Chondrocyte (in vitro differentiated cells): ENCODE data around the gene COL19A1. TPM values are rescaled to one million over a fixed set of nuclear protein-coding genes. Genes with fewer than 3 reads are reported as not detected.

Experiments
- DNase-seq: peaks from one replicate; pipeline ENCODE4 v3.0.0; 2021; ENCODE audit warnings: mixed read lengths, low spot score
- H3K27ac Mint-ChIP-seq: one replicate; pipeline ENCODE4 v1.8.0; 2021; ENCODE audit warnings: mild to moderate bottlenecking, moderate library complexity, mixed read lengths; ENCODE audit not compliant: unreplicated experiment
- H3K27me3 Mint-ChIP-seq: 2 replicates; pipeline ENCODE4 v1.8.0; 2021; ENCODE audit warnings: low read depth, mixed read lengths
- H3K36me3 Mint-ChIP-seq: 2 replicates; pipeline ENCODE4 v1.8.0; 2021; ENCODE audit warnings: low read depth, mixed read lengths
- H3K4me1 Mint-ChIP-seq: 2 replicates; pipeline ENCODE4 v1.8.0; 2021; ENCODE audit warnings: low read depth, mild to moderate bottlenecking, mixed read lengths
- H3K4me3 Mint-ChIP-seq: one replicate; pipeline ENCODE4 v1.8.0; 2021; ENCODE audit warnings: mild to moderate bottlenecking, moderate library complexity, mixed read lengths; ENCODE audit not compliant: unreplicated experiment
- H3K9me3 Mint-ChIP-seq: 2 replicates; pipeline ENCODE4 v1.8.0; 2021; ENCODE audit warnings: low read depth, mixed read lengths
- CTCF ChIP-seq: fragments of 200-600 bp; sonication (generic); IDR thresholded peaks from 2 replicates; pipeline ENCODE4 v1.5.0; 2021; ENCODE audit warnings: antibody characterized with exemption, mild to moderate bottlenecking, moderate library complexity
- total RNA-seq: library from RNA; stranded (reverse); gene quantifications from 3 replicates; pipeline ENCODE4 v1.2.1, GENCODE V29; 2021

COL19A1 gene
- total RNA-seq, 1 donor from 2014 or later = 2.0 TPM

GRCh38 chr6:70061546-70061945, 195.2 kb downstream of the COL19A1 start:
- Mint-ChIP-seq H3K4me1 (peaks cover 16% of the 10 kb centered on the region), H3K36me3 (no peaks in the 10 kb centered on the region), H3K27ac (no peak overlapping the region), H3K27me3 (no peaks in the 10 kb centered on the region), H3K9me3 (no peaks in the 10 kb centered on the region), H3K4me3 (no peak overlapping the region)
- DNase-seq = no peak
- no peak for TF ChIP-seq CTCF

- DNase-seq = no peak
- H3K4me1 Mint-ChIP-seq = peaks cover 16% of the 10 kb centered on the region
- no peaks in the 10 kb centered on the region for H3K36me3 Mint-ChIP-seq
- H3K9me3 Mint-ChIP-seq = no peaks in the 10 kb centered on the region
- TF ChIP-seq CTCF = no peak
- H3K27me3 Mint-ChIP-seq = peaks cover under 1% of the 10 kb centered on the region
- H3K4me3 Mint-ChIP-seq = no peak overlapping the region
- H3K27ac Mint-ChIP-seq = no peak overlapping the region
Measured at GRCh38 chr6:70062010-70062409, 195.7 kb downstream of the COL19A1 start.

GRCh38 chr6:70072540-70073179, 206.3 kb downstream of the COL19A1 start:
- TF ChIP-seq CTCF = no peak
- no peaks in the 10 kb centered on the region for H3K36me3 Mint-ChIP-seq
- no peak overlapping the region for H3K4me3 Mint-ChIP-seq
- DNase-seq = no peak
- peaks cover 7% of the 10 kb centered on the region for H3K27me3 Mint-ChIP-seq
- H3K27ac Mint-ChIP-seq = no peak overlapping the region
- no peaks in the 10 kb centered on the region for H3K9me3 Mint-ChIP-seq
- H3K4me1 Mint-ChIP-seq = no peaks in the 10 kb centered on the region

- H3K36me3 Mint-ChIP-seq = no peaks in the 10 kb centered on the region
- H3K4me3 Mint-ChIP-seq = no peak overlapping the region
- H3K4me1 Mint-ChIP-seq = no peaks in the 10 kb centered on the region
- H3K27ac Mint-ChIP-seq = no peak overlapping the region
- no peaks in the 10 kb centered on the region for H3K9me3 Mint-ChIP-seq
- no peak for DNase-seq
- TF ChIP-seq CTCF = no peak
- peaks cover 7% of the 10 kb centered on the region for H3K27me3 Mint-ChIP-seq
Measured at GRCh38 chr6:70073637-70074036, 207.3 kb downstream of the COL19A1 start.

- Mint-ChIP-seq H3K36me3 (no peaks in the 10 kb centered on the region), H3K4me1 (no peaks in the 10 kb centered on the region), H3K4me3 (no peak overlapping the region), H3K9me3 (no peaks in the 10 kb centered on the region), H3K27me3 (no peaks in the 10 kb centered on the region), H3K27ac (no peak overlapping the region)
- no peak for DNase-seq
- TF ChIP-seq CTCF = no peak
Measured at GRCh38 chr6:70079241-70079640, 212.9 kb downstream of the COL19A1 start.
